ENCODE measurements around the gene SH2D2A. TPM values are rescaled to one million over a fixed set of nuclear protein-coding genes. Genes with fewer than 3 reads are reported as not detected.

The SH2D2A gene
- total RNA-seq, 1 experiment from 2014 or later: 27.9 TPM

GRCh38 chr1:156863631-156864030, 47.0 kb upstream of the SH2D2A start:
- CTCF ChIA-PET: interaction anchor here (0.6 to 18.7 kb wide), 6 partner anchors 13 to 67 kb away, joined by 3 to 353 read pairs (median 8); partner anchors contain the start of gene PEAR1

GRCh38 chr1:156862997-156863599, 46.5 kb upstream of the SH2D2A start:
- H3K36me3 Mint-ChIP-seq (ENCODE audit: insufficient read depth, unreplicated experiment): no peaks in the 10 kb centered on the region
- BruUV-seq (replicated peaks): no TSS peak
- DNase-seq (ENCODE audit: unreplicated experiment): no peak
- H3K4me1 Mint-ChIP-seq (ENCODE audit: insufficient read depth, unreplicated experiment): peaks cover 18% of the 10 kb centered on the region
- H3K27me3 Mint-ChIP-seq (ENCODE audit: insufficient read depth, unreplicated experiment): peaks cover 43% of the 10 kb centered on the region
- POLR2A ChIA-PET: interaction anchor here (0.6 kb wide), 1 partner anchor 91 kb away, joined by 3 read pairs; no protein-coding TSS in a partner anchor
- no peak overlapping the region for H3K4me3 Mint-ChIP-seq (ENCODE audit: unreplicated experiment)
- H3K27ac Mint-ChIP-seq (ENCODE audit: low read depth, unreplicated experiment): no peak overlapping the region
- intact Hi-C loops (cut with micrococcal nuclease): no loop called here
- CTCF ChIA-PET: interaction anchor here (0.5 to 18.7 kb wide), 10 partner anchors 13 to 66 kb away, joined by 3 to 353 read pairs (median 8); partner anchors contain the start of gene PEAR1
- no peaks in the 10 kb centered on the region for H3K9me3 Mint-ChIP-seq (ENCODE audit: unreplicated experiment)
- no peak for TF ChIP-seq CTCF (IDR thresholded peaks at IDR 0.05; ENCODE audit: unreplicated experiment)

More at GRCh38 chr1:156863631-156864030, 47.0 kb upstream of the SH2D2A start:
- Mint-ChIP-seq H3K4me1 (ENCODE audit: insufficient read depth, unreplicated experiment) (peaks cover 15% of the 10 kb centered on the region), H3K27me3 (ENCODE audit: insufficient read depth, unreplicated experiment) (peaks cover 38% of the 10 kb centered on the region), H3K27ac (ENCODE audit: low read depth, unreplicated experiment) (no peak overlapping the region), H3K9me3 (ENCODE audit: unreplicated experiment) (no peaks in the 10 kb centered on the region), H3K36me3 (ENCODE audit: insufficient read depth, unreplicated experiment) (no peaks in the 10 kb centered on the region), H3K4me3 (ENCODE audit: unreplicated experiment) (no peak overlapping the region)
- POLR2A ChIA-PET: no interaction called here
- intact Hi-C loops (cut with micrococcal nuclease): no loop called here
- no peak for TF ChIP-seq CTCF (IDR thresholded peaks at IDR 0.05; ENCODE audit: unreplicated experiment)
- no peak for DNase-seq (ENCODE audit: unreplicated experiment)
- no TSS peak for BruUV-seq (replicated peaks)

- Mint-ChIP-seq H3K27me3 (ENCODE audit: insufficient read depth, unreplicated experiment) (peaks cover 48% of the 10 kb centered on the region), H3K36me3 (ENCODE audit: insufficient read depth, unreplicated experiment) (no peaks in the 10 kb centered on the region), H3K27ac (ENCODE audit: low read depth, unreplicated experiment) (no peak overlapping the region), H3K4me1 (ENCODE audit: insufficient read depth, unreplicated experiment) (peaks cover 18% of the 10 kb centered on the region), H3K9me3 (ENCODE audit: unreplicated experiment) (no peaks in the 10 kb centered on the region), H3K4me3 (ENCODE audit: unreplicated experiment) (no peak overlapping the region)
- ChIA-PET POLR2A (interaction anchor here (0.6 kb wide), 1 partner anchor 90 kb away, joined by 3 read pairs; no protein-coding TSS in a partner anchor), CTCF (interaction anchor here (0.5 to 18.7 kb wide), 11 partner anchors 12 to 136 kb away, joined by 3 to 353 read pairs (median 18); partner anchors contain the start of gene PEAR1)
- no peak for TF ChIP-seq CTCF (IDR thresholded peaks at IDR 0.05; ENCODE audit: unreplicated experiment)
- BruUV-seq (replicated peaks): no TSS peak
- intact Hi-C loops (cut with micrococcal nuclease): no loop called here
- no peak for DNase-seq (ENCODE audit: unreplicated experiment)
These were observed 45.9 kb upstream of the SH2D2A start for GRCh38 chr1:156862584-156862983.

- POLR2A ChIA-PET: interaction anchor here (1.0 to 1.9 kb wide), 6 partner anchors 10 to 135 kb away, joined by 3 to 8 read pairs (median 3); no protein-coding TSS in a partner anchor
- no peak within 1 kb of the TSS for H3K27ac Mint-ChIP-seq (ENCODE audit: low read depth, unreplicated experiment)
- no TSS peak for BruUV-seq (replicated peaks)
- peaks cover 18% of the 10 kb centered on the region for H3K4me1 Mint-ChIP-seq (ENCODE audit: insufficient read depth, unreplicated experiment)
- intact Hi-C loops (cut with micrococcal nuclease): loop anchor here (1.0 kb wide), 5 partner anchors 22 to 172 kb away; no protein-coding TSS in a partner anchor
- no peaks in the 10 kb centered on the region for H3K36me3 Mint-ChIP-seq (ENCODE audit: insufficient read depth, unreplicated experiment)
- no peak for TF ChIP-seq CTCF (IDR thresholded peaks at IDR 0.05; ENCODE audit: unreplicated experiment)
- CTCF ChIA-PET: interaction anchor here (0.6 to 18.7 kb wide), 43 partner anchors 8 to 624 kb away, joined by 3 to 353 read pairs (median 7); partner anchors contain the start of genes ARHGEF11, LRRC71 and PEAR1
- H3K4me3 Mint-ChIP-seq (ENCODE audit: unreplicated experiment): peak within 1 kb of the TSS; percentile 57
- peaks cover 53% of the 10 kb centered on the region for H3K27me3 Mint-ChIP-seq (ENCODE audit: insufficient read depth, unreplicated experiment)
- peak; percentile 24 for DNase-seq (ENCODE audit: unreplicated experiment)
- H3K9me3 Mint-ChIP-seq (ENCODE audit: unreplicated experiment): no peaks in the 10 kb centered on the region
These were observed 44.2 kb upstream of the SH2D2A start, which contains the start of gene NTRK1 for GRCh38 chr1:156860628-156861423. Gene NTRK1 (plus strand): TSS chr1:156860865. CDS start chr1:156860935, 70 bp downstream.
